GM18502 (cell line): ENCODE measurements around the gene AGA.

Experiments used
- ATAC-seq: cut with Tn5 transposase; IDR thresholded peaks from one replicate; pipeline ENCODE4 v1.9.1; 2021; ENCODE audit warnings: mild to moderate bottlenecking; ENCODE audit not compliant: unreplicated experiment, poor library complexity

The AGA gene

DNA sequence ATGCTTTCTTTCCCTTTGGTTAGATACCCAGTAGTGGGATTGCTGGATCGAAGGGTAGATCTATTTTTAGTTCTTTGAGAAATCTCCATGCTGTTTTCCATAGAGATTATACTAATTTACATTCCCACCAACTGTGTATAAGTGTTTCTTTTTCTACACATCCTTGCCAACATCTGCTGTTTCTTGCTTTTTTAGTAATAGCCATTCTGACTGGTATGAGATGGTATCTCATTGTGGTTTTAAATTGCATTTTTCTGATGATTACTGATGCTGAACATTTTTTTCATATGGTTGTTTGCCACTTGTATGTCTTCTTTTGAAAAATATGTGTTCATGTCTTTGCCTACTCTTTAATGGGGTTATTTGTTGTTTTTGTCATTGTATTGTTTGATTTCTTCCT, 6.6 kb upstream of the AGA start:
- no peak for ATAC-seq

DNA sequence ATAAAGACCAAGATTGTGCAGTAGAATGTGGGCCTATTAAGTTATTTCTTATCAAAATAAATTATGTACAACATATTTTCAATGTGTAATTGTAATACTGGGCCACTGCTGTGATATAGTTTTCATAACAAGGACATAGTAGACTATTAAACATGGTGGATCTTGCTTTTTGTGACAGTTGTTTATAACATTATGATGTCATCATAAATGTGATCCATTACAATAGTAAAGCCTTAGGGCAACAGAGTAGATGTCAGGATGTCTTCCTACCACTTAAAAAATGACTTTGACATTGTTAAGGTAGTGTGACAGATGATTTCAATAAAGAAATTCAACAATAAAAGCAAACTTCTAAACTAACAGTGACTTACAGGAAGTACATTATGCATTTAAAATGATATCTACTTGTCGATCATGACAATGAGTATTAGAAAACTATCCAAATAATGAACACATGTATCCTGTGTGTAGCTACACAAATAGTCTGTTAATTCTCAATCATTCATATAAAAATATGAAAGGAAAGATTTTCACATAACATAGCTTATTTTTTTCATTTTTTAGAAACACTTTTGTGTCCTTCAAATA, 5.3 kb upstream of the AGA start:
- ATAC-seq, result no peak

DNA sequence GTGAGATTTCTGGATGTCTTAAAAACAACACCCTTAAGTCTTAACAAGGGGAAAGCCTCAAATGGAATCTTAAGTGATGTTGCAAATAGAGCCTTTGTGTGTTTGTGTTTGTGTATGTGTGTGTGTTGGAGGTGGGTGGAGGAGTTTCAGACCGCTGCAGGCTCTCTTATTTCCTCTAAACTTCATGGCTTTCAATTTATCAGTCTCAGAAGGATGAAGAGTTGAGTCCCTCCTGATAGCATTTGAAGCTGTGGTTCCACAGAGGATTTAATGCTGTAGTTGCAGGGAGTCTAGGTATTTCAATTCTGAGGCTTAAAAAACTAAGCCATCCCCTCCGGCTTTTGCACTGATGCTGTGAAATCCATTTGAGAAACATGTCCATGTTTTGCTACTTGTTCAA, 4.3 kb upstream of the AGA start:
- ATAC-seq, result no peak

DNA sequence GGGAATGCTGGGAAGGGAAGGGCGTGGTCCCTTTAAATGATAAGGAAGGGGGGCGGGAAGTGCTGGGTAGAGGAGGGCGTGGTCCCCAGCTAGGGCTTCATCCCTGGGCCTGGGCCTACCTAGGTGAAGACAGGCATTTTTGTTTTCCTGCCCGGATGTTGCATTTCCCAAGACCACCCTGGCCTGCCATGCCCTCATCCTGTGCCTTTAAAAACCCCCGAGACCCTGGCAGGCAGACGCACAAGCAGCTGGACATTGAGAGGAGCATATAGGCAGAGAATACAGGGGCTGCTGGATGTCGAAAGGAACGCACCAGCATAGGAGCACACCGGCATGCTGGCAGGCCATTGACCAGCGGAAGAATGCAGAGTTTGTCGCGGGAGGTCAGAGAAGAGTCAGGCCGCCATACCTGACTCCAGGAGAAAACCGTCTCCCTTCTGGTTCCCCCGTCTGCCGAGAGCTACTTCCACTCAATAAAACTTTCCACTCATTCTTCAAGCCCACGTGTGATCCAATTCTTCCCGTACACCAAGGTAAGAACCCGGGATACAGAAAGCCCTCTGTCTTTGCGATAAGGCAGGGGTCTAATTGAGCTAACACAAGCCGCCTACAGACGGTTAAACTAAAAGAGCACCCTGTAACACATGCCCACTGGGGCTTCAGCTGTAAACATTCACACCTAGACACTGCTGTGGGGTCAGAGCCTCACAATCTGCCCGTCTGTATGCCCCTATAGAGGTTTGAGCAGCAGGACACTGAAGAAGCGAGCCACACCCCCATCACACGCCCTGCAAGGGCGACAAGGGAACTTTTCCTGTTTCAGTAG, 2.9 kb upstream of the AGA start:
- no peak for ATAC-seq

DNA sequence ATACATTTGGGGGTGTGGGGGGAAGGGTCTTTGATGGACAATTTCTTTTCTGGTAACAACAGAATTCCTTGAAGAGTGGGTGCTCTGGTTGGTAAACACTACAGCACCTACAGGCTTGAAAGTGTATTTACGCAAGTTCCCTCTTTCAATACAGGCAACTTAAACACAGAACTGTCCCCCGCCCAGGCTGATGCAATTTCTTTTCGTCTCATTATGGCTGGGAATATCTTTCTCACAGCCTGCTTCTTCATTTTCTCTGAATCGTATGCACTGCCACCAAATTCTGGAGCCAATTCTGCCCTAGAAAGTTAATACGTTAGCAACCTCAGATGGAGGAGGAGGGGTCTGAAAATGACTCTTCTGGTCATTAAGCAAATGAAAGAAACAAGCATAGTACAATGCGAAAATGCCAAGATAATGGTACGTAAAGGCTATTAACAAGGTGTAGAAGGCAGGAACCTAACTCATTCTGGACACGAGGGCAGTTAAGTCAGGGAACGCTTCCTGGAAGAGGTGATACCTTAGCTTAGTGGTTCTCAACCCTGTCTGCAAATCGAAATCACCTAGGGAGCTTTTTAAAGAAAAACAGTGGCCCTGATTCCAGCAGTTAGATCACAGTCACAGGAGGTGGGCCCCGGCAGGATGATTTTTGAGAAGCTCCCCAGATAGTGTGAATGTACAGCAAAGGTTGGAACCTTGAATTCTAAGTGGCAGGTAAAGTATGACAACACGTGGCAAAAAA, 1.0 kb downstream of the AGA start:
- ATAC-seq, result peak; percentile 31

DNA sequence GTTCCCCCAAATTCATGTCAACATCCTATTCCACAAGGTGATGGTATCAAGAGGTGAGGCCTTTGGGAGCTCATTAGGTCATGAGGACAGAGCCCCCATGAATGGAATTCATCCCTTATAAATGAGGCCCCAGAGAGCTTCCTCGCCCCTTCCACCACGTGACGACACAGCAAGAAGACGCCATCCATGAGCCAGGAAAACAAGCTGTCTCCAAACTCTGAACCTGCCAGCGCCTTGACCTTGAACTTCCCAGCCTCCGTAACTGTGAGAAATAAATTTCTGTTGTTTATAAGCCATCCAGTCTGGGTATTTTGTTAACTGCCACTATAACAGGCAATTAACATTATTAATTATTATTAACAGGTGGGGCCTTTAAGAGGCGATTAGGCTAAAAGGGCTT, 5.8 kb downstream of the AGA start:
- no peak for ATAC-seq

DNA sequence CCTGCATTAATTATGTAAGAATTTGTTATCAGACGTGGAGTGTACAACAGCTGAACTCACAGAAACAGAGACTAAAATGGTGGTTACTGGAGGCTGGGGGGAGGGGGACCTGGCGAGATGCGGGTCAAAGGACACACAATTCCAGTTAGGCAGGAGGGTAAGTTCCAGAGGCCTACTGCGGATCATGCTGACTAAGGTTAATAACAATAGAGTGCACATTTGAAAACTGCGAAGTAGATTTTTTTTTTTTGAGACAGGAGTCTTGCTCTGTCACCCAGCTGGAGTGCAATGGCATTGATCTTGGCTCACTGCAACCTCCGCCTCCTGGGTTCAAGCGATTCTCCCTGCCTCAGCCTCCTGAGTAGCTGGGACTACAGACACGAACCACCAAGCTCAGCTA, 7.6 kb downstream of the AGA start:
- ATAC-seq, result no peak

DNA sequence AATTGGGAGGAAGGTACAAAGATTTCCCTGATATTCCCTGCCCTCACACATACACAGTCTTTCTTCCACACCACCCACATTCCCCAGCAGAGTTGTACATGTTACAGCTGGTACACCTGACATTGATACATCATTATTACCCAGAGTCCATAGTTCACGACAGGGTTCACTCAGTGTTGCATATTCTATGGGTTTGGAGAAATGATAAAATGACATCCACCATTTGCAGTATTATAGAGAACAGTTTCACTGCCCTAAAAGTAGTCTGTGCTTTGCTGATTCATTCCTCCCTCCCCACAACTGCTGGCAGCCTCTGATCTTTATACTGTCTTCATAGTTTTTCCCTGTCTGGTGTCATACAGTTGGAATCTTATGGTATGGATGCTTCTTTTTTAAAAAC, 15.0 kb downstream of the AGA start:
- ATAC-seq, result no peak

DNA sequence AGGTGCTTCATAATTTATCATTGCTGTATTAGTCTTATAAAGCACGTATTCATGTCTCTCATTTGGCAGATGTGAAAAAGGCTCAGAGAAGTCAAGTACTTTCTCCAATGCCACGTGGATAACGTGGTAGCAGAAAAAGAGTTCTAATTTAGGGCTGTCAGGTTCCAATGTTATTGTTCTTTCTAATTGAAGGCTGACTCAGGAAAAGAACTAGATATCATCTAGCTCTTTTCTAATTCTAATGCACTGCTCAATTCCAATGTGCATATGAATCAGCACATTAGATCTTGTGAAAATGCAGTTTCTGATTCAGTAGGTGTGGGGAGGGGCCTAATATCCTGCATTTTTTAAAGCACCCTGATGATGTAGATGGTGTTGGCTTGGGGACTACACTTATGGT, 22.8 kb downstream of the AGA start:
- no peak for ATAC-seq

DNA sequence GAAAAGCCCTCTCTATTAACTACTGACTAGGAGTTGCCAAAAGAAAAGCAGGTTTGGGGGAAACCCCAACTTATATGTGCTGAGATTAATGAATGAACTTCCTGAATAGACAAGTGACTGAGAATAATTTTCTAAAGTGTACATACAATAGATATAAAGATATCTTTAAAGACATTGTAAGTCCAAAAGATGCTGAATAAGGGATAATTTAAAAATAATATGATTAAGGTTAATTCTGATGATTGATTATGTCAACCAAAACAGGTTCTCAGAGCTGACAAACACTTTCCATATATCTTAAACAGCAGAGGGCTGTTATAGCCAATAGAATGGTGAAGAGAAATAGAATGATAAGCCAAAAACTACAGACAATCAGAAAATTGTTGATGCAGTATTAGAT, 28.6 kb downstream of the AGA start:
- no peak for ATAC-seq

DNA sequence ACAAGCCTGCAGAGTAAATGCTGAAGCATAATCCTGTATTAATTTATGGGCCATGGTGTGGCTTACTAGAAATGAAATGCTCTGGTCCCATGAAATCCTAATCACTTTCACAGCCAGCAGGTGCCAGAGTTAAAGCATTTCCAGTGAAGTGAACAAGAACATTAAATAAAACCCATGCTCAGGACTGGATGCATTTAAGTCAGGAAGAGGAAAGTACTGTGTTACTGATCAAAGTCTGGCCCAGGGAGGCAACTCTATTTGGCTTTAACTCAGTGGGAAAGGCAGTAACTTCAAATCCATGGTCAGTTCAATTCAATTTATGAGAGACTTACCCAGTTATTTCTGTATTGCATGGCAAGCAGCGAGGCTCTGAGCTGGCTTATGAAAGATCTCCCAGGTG, 29.2 kb downstream of the AGA start:
- ATAC-seq, result no peak

DNA sequence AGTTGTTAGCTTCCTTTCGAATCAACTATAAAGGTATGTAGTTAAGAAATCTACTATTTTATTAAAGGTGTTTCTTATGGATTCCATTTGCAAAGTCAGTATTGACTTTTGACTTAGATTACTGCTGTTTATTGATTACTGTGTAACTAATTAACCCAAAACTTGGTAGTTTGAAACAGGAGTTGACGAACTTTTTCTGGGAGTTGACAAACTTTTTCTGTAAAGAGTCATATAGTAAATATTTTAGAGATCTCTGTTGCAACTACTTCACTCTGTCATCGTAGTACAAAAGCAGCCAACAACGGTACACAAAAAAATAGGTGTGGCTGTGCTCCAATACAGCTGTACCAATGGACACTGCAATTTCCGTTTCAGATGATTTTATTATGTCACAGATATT, 30.2 kb downstream of the AGA start:
- no peak for ATAC-seq

DNA sequence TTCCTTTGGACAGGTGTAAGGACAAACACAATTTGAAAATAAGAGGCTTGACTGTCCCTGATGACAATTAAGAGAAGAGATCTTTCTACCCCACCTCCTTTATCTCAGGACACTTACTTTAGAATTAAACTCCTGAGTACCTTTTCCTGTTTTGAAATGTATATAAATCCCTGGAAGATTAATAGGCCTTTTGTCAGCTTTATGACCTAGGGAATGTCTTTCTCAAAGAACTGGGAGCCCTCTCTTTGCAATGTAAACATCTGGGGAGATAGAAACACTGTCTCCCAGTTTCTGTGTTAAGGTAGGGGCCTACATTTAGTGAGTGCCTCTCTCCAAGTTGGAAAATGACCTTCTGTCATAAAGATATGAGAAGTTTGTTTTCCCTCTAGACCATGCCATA, 31.7 kb downstream of the AGA start:
- ATAC-seq, result no peak

DNA sequence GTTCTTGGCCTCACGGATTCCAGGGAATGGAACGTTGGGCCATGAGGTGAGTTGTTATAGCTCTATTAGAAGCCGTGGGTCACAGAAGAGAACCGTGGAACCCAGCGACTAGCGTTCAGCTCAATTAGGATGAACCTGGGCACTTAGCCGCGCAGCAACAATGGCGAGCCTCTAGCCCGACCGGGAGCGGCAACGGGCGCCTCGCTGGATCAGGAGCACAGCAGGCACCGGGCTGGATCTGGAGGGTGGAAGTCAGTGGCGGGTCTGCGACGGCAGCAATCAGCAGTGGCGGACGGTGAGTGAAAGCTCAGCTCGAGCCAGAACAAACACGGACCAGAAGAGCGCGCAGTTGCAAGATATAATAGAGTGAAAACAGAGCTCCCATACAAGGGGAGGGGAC, 34.2 kb downstream of the AGA start:
- no peak for ATAC-seq

DNA sequence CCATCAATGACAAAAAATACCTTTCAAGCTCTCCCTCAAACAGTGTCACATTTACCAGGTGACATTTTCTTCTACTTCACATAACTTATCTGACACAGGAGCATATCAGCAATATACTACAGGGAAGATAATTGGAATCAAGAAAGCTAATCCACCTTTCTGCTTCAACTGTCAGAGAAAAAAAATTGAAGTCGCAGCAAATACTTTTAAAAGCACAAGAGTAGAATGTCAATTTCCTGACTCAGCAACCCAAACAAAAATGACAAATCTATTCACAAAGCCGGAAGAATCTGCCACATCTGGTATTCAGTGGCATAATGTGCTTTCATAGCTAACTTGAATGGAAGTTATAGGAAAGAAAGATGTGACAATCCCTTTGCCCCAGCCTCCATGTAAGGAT, 36.7 kb downstream of the AGA start:
- ATAC-seq, result no peak

DNA sequence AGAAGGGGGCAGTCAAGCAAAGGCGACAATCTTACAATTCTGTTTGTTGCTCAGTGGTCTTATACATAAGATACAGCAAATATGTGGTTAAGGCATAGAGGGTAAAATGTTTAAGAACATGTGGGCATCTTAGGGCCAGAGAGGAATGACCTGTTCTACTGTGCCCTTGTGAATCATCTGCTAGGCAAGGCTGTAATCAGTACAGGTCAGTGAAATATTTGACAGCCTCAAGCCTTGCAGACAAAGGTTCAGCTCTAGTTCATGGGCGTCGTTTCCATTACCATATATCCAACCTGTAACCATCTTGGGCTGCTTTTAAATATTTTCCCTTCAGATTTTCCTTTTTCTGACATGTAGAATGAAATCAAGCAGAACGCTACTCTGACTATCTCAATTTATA, 37.3 kb downstream of the AGA start:
- no peak for ATAC-seq

DNA sequence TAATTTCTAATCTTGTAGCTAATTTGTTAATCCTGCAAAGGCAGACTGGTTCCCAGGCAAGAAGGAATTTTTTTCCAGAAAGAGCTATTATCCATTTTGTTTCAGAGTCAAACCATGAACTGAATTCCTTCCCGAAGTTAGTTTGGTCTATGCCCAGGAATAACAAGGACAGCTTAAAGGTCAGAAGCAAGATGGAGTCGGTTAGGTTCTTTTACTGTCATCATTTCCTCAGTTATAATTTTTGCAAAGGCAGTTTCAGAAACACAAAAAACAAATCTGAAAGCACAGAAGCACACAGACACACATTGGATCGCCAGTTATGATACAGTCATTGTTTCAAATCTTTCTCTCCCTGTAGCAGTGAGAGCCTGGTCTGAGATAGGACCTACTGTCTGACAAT, 37.9 kb downstream of the AGA start:
- ATAC-seq, result no peak

DNA sequence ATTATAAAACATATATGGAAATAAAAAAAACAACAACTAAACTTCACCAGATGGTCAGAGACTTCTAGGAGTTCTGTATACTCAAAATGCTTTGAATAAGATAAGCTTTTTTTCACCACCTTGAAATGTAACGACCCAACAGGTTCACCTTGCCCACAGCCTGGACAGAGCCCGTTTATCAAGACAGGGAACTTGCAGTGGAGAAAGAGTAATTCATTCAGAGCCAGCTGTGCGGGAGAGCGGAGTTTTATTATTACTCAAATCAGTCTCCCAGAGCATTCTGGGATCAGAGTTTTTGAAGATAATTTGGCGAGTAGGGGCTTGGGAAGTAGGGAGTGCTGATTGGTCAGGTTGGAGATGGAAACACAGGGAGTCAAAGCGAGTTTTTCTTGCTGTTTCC, 38.5 kb downstream of the AGA start:
- no peak for ATAC-seq

DNA sequence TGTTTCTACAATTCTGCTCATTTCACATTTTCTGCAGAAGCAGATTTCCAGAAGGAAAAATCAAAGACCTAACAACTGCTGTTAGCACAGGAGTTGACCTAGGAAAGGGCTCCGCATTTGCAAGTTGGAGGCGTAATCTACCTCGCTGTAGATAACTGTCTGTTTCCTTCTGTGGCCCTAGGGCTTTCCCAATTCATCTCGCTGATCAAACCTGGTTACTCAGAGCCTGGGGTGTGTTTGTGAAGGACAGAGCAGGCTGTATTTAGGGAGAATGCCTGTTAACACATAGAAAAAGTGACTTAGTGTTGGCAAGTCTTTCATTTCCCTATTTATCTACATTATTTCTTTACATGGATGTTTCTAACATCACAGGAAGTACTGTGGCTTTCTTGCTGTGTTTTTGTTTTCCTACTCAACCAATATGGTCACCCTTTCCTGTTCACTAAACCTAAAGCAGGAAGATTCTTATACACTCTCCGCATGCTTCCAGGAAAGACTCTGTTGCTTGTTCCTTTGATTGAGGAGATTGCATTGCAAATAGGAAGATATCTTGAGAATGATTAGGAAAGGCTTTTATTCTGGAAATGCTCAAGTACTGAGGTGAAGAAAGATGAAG, 40.5 kb downstream of the AGA start:
- no peak for ATAC-seq

DNA sequence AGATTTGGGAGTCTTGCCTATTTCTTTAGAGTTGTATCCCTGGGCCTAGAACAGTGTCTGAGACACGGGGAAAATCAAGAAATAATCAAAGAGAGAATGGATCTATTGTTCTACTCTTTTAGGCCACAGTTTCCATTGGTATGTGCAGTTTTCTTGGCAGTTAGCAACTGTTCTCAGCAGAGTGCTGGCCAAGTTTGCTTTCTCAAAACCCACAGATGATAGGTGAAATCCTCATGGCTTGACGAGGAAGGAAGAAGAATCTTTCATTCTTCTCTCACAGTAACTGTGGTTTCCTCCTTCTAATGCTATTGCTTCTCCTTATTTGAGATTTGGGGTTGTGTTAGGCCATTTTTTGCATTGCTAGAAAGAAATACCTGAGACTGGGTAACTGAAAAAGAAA, 42.2 kb downstream of the AGA start:
- ATAC-seq, result no peak

DNA sequence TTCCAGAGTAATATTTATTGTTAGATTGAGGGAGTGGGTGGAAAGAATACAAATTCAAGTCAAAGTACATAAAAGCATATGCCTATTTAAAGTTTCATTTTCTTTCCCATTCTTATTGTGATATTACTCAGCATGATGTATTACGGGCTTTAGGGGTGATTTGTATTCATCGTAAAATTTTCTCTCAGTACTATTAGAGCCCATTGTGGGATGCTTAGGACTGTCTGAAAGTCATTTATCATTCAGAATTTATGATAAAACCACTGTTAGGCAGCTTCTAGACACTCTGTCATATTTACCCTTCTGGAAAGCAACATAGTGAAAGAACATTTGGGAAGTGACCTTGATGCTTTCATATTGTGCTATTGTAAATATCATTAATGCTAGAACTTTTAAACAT, 45.9 kb downstream of the AGA start:
- ATAC-seq, result no peak
